ENCODE measurements around the gene PLB1. TPM values are rescaled to one million over a fixed set of nuclear protein-coding genes. Genes with fewer than 3 reads are reported as not detected.

The PLB1 gene
- total and polyA plus RNA-seq, 2 donors (not counting 1 experiment from before 2014, with no cell fraction given), result 0.25 to 0.51 TPM

- DNase-seq (no peak), ATAC-seq (ENCODE audit: low read depth) (no peak)
- Histone ChIP-seq H3K36me3 (replicated peaks in 1 of 2; ENCODE audit: control extremely low read depth in 1 of 2, control insufficient read depth in 1 of 2, extremely low read depth in 1 of 2, insufficient read depth in 2 of 2, low read length in 1 of 2) (no peaks in the 10 kb centered on the region), H3K4me2 (replicated peaks; ENCODE audit: low read depth, low read length, poor library complexity, severe bottlenecking) (no peak overlapping the region), H3K27ac (ENCODE audit: low read length in 2 of 2) (no peak overlapping the region), H3K9me3 (ENCODE audit: control extremely low read depth in 1 of 3, control insufficient read depth in 2 of 3, insufficient read depth in 1 of 3, low read length in 2 of 3) (no peaks in the 10 kb centered on the region), H3K79me2 (ENCODE audit: control insufficient read depth, insufficient read depth, low read length) (no peaks in the 10 kb centered on the region), H3K9ac (ENCODE audit: low read length) (no peak overlapping the region), H3K4me1 (ENCODE audit: control insufficient read depth in 2 of 2, insufficient read depth in 2 of 2, low read length in 2 of 2) (no peaks in the 10 kb centered on the region), H3K27me3 (replicated peaks in 1 of 4; ENCODE audit: control extremely low read depth in 1 of 4, control insufficient read depth in 3 of 4, insufficient read depth in 4 of 4, low read length in 3 of 4) (peaks cover 0 to 2% (median 0%) of the 10 kb centered on the region in 4 experiments), H4K20me1 (ENCODE audit: control insufficient read depth, insufficient read depth, low read length, poor library complexity, severe bottlenecking) (no peaks in the 10 kb centered on the region), H3K4me3 (ENCODE audit: control extremely low read depth in 1 of 5, extremely low read depth in 1 of 5, insufficient read depth in 1 of 5, low read depth in 2 of 5, low read length in 4 of 5) (no peak overlapping the region), H2AFZ (ENCODE audit: insufficient read depth, low read depth, low read length, poor library complexity, severe bottlenecking) (no peak overlapping the region)
- intact Hi-C loops (cut with micrococcal nuclease), result no loop called here
- no peaks in the 10 kb centered on the region for H3K4me1 Mint-ChIP-seq
- POLR2A ChIA-PET, result no interaction called here
- H3K27ac Mint-ChIP-seq, result no peak overlapping the region
- H3K27me3 Mint-ChIP-seq, result peaks cover 5% of the 10 kb centered on the region
- TF ChIP-seq EZH2 (IDR thresholded peaks at IDR 0.05; ENCODE audit: borderline replicate concordance, insufficient read depth, low read depth, low read length, poor library complexity, severe bottlenecking), result no peak
- TF ChIP-seq, protein P1, sequence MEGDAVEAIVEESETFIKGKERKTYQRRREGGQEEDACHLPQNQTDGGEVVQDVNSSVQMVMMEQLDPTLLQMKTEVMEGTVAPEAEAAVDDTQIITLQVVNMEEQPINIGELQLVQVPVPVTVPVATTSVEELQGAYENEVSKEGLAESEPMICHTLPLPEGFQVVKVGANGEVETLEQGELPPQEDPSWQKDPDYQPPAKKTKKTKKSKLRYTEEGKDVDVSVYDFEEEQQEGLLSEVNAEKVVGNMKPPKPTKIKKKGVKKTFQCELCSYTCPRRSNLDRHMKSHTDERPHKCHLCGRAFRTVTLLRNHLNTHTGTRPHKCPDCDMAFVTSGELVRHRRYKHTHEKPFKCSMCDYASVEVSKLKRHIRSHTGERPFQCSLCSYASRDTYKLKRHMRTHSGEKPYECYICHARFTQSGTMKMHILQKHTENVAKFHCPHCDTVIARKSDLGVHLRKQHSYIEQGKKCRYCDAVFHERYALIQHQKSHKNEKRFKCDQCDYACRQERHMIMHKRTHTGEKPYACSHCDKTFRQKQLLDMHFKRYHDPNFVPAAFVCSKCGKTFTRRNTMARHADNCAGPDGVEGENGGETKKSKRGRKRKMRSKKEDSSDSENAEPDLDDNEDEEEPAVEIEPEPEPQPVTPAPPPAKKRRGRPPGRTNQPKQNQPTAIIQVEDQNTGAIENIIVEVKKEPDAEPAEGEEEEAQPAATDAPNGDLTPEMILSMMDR (IDR thresholded peaks at IDR 0.05), result no peak
- no peak overlapping the region for H3K4me3 Mint-ChIP-seq
- CTCF ChIA-PET, result interaction anchor here (2.2 kb wide), 1 partner anchor 745 kb away, joined by 9 read pairs; no protein-coding TSS in a partner anchor
- no peaks in the 10 kb centered on the region for H3K9me3 Mint-ChIP-seq (ENCODE audit: insufficient read depth)
- WGBS (ENCODE audit: insufficient coverage), result 94% methylated on average over 6 of the region's 6 CpGs
Measured at GRCh38 chr2:28449126-28449487, 46.8 kb upstream of the PLB1 start.

GRCh38 chr2:28449488-28450395 lies 46.1 kb upstream of the PLB1 start:
- CTCF ChIA-PET, result interaction anchor here (2.2 kb wide), 1 partner anchor 746 kb away, joined by 9 read pairs; no protein-coding TSS in a partner anchor
- 63% methylated on average over 15 of the region's 17 CpGs for WGBS (ENCODE audit: insufficient coverage)
- H3K9me3 ChIP-seq (ENCODE audit: control extremely low read depth in 1 of 3, control insufficient read depth in 2 of 3, insufficient read depth in 1 of 3, low read length in 2 of 3), result no peaks in the 10 kb centered on the region
- no peaks in the 10 kb centered on the region for H3K4me1 Mint-ChIP-seq
- no peaks in the 10 kb centered on the region for H4K20me1 ChIP-seq (ENCODE audit: control insufficient read depth, insufficient read depth, low read length, poor library complexity, severe bottlenecking)
- no peak overlapping the region for H3K4me3 ChIP-seq (ENCODE audit: control extremely low read depth in 1 of 5, extremely low read depth in 1 of 5, insufficient read depth in 1 of 5, low read depth in 2 of 5, low read length in 4 of 5)
- intact Hi-C loops (cut with micrococcal nuclease), result no loop called here
- H3K27me3 Mint-ChIP-seq, result no peaks in the 10 kb centered on the region
- no peak overlapping the region for H3K27ac ChIP-seq (ENCODE audit: low read length in 2 of 2)
- H3K79me2 ChIP-seq (ENCODE audit: control insufficient read depth, insufficient read depth, low read length), result no peaks in the 10 kb centered on the region
- H3K27ac Mint-ChIP-seq, result no peak overlapping the region
- POLR2A ChIA-PET, result no interaction called here
- no peak for DNase-seq
- H2AFZ ChIP-seq (ENCODE audit: insufficient read depth, low read depth, low read length, poor library complexity, severe bottlenecking), result no peak overlapping the region
- no peaks in the 10 kb centered on the region for H3K4me1 ChIP-seq (ENCODE audit: control insufficient read depth in 2 of 2, insufficient read depth in 2 of 2, low read length in 2 of 2)
- no peak overlapping the region for H3K4me2 ChIP-seq (replicated peaks; ENCODE audit: low read depth, low read length, poor library complexity, severe bottlenecking)
- H3K4me3 Mint-ChIP-seq, result no peak overlapping the region
- no peak for TF ChIP-seq EZH2 (IDR thresholded peaks at IDR 0.05; ENCODE audit: borderline replicate concordance, insufficient read depth, low read depth, low read length, poor library complexity, severe bottlenecking)
- TF ChIP-seq, protein P1 (IDR thresholded peaks at IDR 0.05), result no peak
- no peak for ATAC-seq (ENCODE audit: low read depth)
- peaks cover 0 to 2% (median 0%) of the 10 kb centered on the region in 4 experiments for H3K27me3 ChIP-seq (replicated peaks in 1 of 4; ENCODE audit: control extremely low read depth in 1 of 4, control insufficient read depth in 3 of 4, insufficient read depth in 4 of 4, low read length in 3 of 4)
- H3K9ac ChIP-seq (ENCODE audit: low read length), result no peak overlapping the region
- no peaks in the 10 kb centered on the region for H3K36me3 ChIP-seq (replicated peaks in 1 of 2; ENCODE audit: control extremely low read depth in 1 of 2, control insufficient read depth in 1 of 2, extremely low read depth in 1 of 2, insufficient read depth in 2 of 2, low read length in 1 of 2)
- no peaks in the 10 kb centered on the region for H3K9me3 Mint-ChIP-seq (ENCODE audit: insufficient read depth)
